ENCODE measurements around the gene MRTFA. TPM values are rescaled to one million over a fixed set of nuclear protein-coding genes. Genes with fewer than 3 reads are reported as not detected.
"Not testable (repeated sequence)": the region's sequence is repeated elsewhere in the genome, so short reads cannot be mapped to it uniquely, and the experiment has no call there.

The MRTFA gene
- total RNA-seq, 1 donor from 2014 or later, result 47.8 TPM

GRCh38 chr22:40542821-40543540 lies 93.5 kb downstream of the MRTFA start:
- no peaks in the 10 kb centered on the region for H3K9me3 Mint-ChIP-seq
- H3K27me3 Mint-ChIP-seq (ENCODE audit: insufficient read depth), result no peaks in the 10 kb centered on the region
- H3K27ac Mint-ChIP-seq, result no peak overlapping the region
- intact Hi-C loops (cut with micrococcal nuclease), result no loop called here
- no peak overlapping the region for H3K4me3 Mint-ChIP-seq
- H3K36me3 Mint-ChIP-seq (ENCODE audit: low read depth), result peaks cover 3% of the 10 kb centered on the region
- peaks cover 25% of the 10 kb centered on the region for H3K4me1 Mint-ChIP-seq (ENCODE audit: low read depth)
- DNase-seq (ENCODE audit: low spot score), result no peak

DNA sequence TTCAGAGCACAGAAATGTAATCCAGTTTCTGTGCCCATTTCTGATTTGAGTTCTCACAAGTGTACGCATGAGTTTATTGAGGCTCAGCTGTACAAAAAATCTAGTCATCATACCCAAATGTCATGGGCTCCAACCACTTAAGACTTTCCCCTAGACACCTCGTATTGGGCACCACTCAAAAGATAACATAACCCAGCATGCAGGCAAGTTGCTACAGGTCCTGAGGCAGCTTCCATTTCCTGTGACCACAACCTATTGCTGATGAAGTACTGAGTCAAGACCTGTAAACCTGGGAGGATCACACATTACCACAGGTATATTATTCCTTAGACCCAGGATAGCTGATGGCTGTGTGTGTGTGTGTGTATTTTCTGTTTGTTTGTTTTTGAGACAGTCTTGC lies 95.2 kb downstream of the MRTFA start:
- intact Hi-C loops (cut with micrococcal nuclease), result no loop called here
- H3K27me3 Mint-ChIP-seq (ENCODE audit: insufficient read depth), result no peaks in the 10 kb centered on the region
- no peak overlapping the region for H3K4me3 Mint-ChIP-seq
- DNase-seq (ENCODE audit: low spot score), result no peak
- H3K36me3 Mint-ChIP-seq (ENCODE audit: low read depth), result no peaks in the 10 kb centered on the region
- H3K4me1 Mint-ChIP-seq (ENCODE audit: low read depth), result peaks cover 25% of the 10 kb centered on the region
- no peaks in the 10 kb centered on the region for H3K9me3 Mint-ChIP-seq
- H3K27ac Mint-ChIP-seq, result no peak overlapping the region

DNA sequence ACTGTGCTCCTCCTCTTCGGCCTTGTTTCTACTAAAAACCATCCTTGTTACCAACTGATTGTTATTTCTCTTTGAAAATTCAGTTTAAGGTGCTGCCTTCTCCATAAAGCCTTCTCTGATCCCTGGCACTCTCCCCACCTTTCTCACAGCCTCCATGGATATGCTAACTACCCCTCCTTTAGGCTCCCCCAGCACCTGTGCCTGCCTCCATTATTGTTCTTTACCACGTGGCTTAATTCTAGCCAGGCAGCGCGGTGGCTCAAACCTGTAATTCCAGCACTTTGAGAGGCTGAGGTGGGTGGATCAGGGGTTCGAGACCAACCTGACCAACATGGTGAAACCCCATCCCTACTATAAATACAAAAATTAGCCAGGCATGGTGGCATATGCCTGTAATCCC lies 96.3 kb downstream of the MRTFA start:
- no peak for DNase-seq (ENCODE audit: low spot score)
- H3K9me3 Mint-ChIP-seq, result no peaks in the 10 kb centered on the region
- H3K27me3 Mint-ChIP-seq (ENCODE audit: insufficient read depth), result no peaks in the 10 kb centered on the region
- intact Hi-C loops (cut with micrococcal nuclease), result no loop called here
- H3K4me3 Mint-ChIP-seq, result no peak overlapping the region
- H3K36me3 Mint-ChIP-seq (ENCODE audit: low read depth), result no peaks in the 10 kb centered on the region
- no peak overlapping the region for H3K27ac Mint-ChIP-seq
- peaks cover 29% of the 10 kb centered on the region for H3K4me1 Mint-ChIP-seq (ENCODE audit: low read depth)

DNA sequence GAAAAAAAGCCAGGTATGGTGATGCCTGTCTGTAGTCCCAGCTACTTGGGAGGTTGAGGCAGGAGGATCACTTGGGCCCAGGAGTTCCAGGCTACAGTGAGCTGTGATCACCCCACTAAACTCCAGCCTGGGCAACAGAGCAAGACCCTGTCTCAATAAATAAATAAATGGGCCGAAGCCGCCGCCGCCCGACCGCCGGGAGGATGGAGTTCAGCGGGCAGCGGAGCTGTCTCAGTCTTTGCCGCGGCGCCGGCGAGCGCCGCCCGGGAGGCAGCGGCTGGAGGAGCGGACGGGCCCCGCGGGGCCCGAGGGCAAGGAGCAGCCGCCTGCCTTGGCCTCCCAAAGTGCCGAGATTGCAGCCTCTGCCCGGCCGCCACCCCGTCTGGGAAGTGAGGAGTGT lies 100.4 kb downstream of the MRTFA start:
- intact Hi-C loops (cut with micrococcal nuclease), result not testable (repeated sequence)
- H3K4me1 Mint-ChIP-seq (ENCODE audit: low read depth), result peaks cover 50% of the 10 kb centered on the region

GRCh38 chr22:40535642-40536041 lies 100.9 kb downstream of the MRTFA start:
- no peak overlapping the region for H3K4me3 Mint-ChIP-seq
- no peak for DNase-seq (ENCODE audit: low spot score)
- peak overlapping the region; percentile 82 for H3K27ac Mint-ChIP-seq
- no peaks in the 10 kb centered on the region for H3K9me3 Mint-ChIP-seq
- intact Hi-C loops (cut with micrococcal nuclease), result no loop called here
- no peaks in the 10 kb centered on the region for H3K27me3 Mint-ChIP-seq (ENCODE audit: insufficient read depth)
- peaks cover 4% of the 10 kb centered on the region for H3K36me3 Mint-ChIP-seq (ENCODE audit: low read depth)
- H3K4me1 Mint-ChIP-seq (ENCODE audit: low read depth), result peaks cover 48% of the 10 kb centered on the region

More for the DNA sequence above, 100.4 kb downstream of the MRTFA start:
- H3K9me3 Mint-ChIP-seq; H3K27me3 Mint-ChIP-seq (ENCODE audit: insufficient read depth); H3K36me3 Mint-ChIP-seq (ENCODE audit: low read depth); H3K4me3 Mint-ChIP-seq; DNase-seq (ENCODE audit: low spot score); H3K27ac Mint-ChIP-seq: not testable (repeated sequence)

DNA sequence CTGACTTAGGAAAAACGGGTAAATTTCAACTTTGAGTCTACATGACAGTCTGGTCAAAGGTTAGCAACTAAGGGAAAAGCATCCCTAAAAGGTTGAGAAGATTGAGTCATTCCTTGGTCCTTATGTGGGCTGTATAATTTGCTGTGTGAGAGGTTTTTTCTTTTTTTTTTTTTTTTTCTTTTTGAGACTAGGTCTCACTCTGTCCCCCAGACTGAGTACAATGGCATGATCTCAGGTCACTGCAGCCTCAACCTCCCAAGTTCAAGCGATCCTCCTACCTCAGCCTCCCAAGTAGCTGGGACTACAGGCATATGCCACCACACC lies 101.4 kb downstream of the MRTFA start:
- Mint-ChIP-seq H3K4me3 (peak overlapping the region; percentile 54), H3K4me1 (ENCODE audit: low read depth) (peaks cover 53% of the 10 kb centered on the region), H3K36me3 (ENCODE audit: low read depth) (peaks cover 4% of the 10 kb centered on the region), H3K27me3 (ENCODE audit: insufficient read depth) (no peaks in the 10 kb centered on the region), H3K9me3 (no peaks in the 10 kb centered on the region), H3K27ac (peak overlapping the region; percentile 82)
- DNase-seq (ENCODE audit: low spot score), result no peak
- intact Hi-C loops (cut with micrococcal nuclease), result no loop called here

GRCh38 chr22:40534379-40535188 lies 101.9 kb downstream of the MRTFA start:
- Mint-ChIP-seq H3K4me1 (ENCODE audit: low read depth) (peaks cover 59% of the 10 kb centered on the region), H3K4me3 (peak overlapping the region; percentile 54), H3K9me3 (no peaks in the 10 kb centered on the region), H3K27me3 (ENCODE audit: insufficient read depth) (no peaks in the 10 kb centered on the region), H3K27ac (peak overlapping the region; percentile 82), H3K36me3 (ENCODE audit: low read depth) (peaks cover 4% of the 10 kb centered on the region)
- no peak for DNase-seq (ENCODE audit: low spot score)
- intact Hi-C loops (cut with micrococcal nuclease), result loop anchor here (5.0 kb wide), 2 partner anchors 283 to 363 kb away; partner anchors contain the start of gene SLC25A17

DNA sequence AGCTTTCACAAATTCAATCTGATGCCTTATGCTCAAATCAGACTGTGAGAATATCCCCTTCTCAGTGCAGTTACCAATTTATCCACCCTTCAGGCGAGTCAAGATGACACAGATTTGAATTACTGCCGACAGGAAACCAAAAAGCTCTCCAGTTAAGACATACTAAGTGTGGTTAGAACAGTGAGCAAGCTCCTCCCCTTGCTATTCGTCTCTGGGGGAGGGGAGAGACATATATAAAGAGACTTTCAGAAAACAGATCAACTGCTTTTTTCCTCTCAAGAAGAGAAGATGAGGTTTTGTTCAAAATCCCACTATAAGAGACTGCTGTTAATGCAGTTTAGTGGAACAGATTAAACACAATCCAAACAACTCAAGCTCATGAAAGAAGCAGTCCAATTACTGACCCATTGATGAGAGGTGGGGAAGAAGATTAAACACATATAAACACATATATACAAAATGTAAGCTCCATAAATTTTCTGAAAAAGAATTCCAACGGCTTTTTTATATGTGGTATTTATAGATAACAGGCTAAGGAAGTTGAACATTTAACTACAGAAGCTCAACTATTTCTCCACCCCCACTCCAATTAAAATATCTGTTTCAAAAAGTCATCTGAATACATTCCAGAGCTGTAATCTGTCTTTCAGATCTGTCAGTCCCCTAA lies 102.7 kb downstream of the MRTFA start:
- peak; percentile 53 for DNase-seq (ENCODE audit: low spot score)
- H3K36me3 Mint-ChIP-seq (ENCODE audit: low read depth), result peaks cover 4% of the 10 kb centered on the region
- peaks cover 62% of the 10 kb centered on the region for H3K4me1 Mint-ChIP-seq (ENCODE audit: low read depth)
- peak overlapping the region; percentile 82 for H3K27ac Mint-ChIP-seq
- H3K4me3 Mint-ChIP-seq, result peak overlapping the region; percentile 84
- intact Hi-C loops (cut with micrococcal nuclease), result loop anchor here (2.0 to 5.0 kb wide), 8 partner anchors 15 to 559 kb away; partner anchors contain the start of genes EP300, MRTFA and SLC25A17
- H3K9me3 Mint-ChIP-seq, result no peaks in the 10 kb centered on the region
- H3K27me3 Mint-ChIP-seq (ENCODE audit: insufficient read depth), result no peaks in the 10 kb centered on the region

- DNase-seq (ENCODE audit: low spot score), result no peak
- no peaks in the 10 kb centered on the region for H3K9me3 Mint-ChIP-seq
- intact Hi-C loops (cut with micrococcal nuclease), result loop anchor here (2.0 to 5.0 kb wide), 8 partner anchors 13 to 561 kb away; partner anchors contain the start of genes EP300, MRTFA and SLC25A17
- H3K4me3 Mint-ChIP-seq, result peak overlapping the region; percentile 84
- peak overlapping the region; percentile 83 for H3K27ac Mint-ChIP-seq
- no peaks in the 10 kb centered on the region for H3K27me3 Mint-ChIP-seq (ENCODE audit: insufficient read depth)
- peaks cover 67% of the 10 kb centered on the region for H3K4me1 Mint-ChIP-seq (ENCODE audit: low read depth)
- H3K36me3 Mint-ChIP-seq (ENCODE audit: low read depth), result peaks cover 4% of the 10 kb centered on the region
These were observed 104.3 kb downstream of the MRTFA start for GRCh38 chr22:40531951-40532900.

GRCh38 chr22:40530391-40530790 lies 106.1 kb downstream of the MRTFA start:
- intact Hi-C loops (cut with micrococcal nuclease), result loop anchor here (5.0 kb wide), 2 partner anchors 287 to 367 kb away; partner anchors contain the start of gene SLC25A17
- H3K27me3 Mint-ChIP-seq (ENCODE audit: insufficient read depth); H3K9me3 Mint-ChIP-seq; H3K4me3 Mint-ChIP-seq; DNase-seq (ENCODE audit: low spot score); H3K27ac Mint-ChIP-seq; H3K36me3 Mint-ChIP-seq (ENCODE audit: low read depth): not testable (repeated sequence)
- H3K4me1 Mint-ChIP-seq (ENCODE audit: low read depth), result peaks cover 65% of the 10 kb centered on the region

DNA sequence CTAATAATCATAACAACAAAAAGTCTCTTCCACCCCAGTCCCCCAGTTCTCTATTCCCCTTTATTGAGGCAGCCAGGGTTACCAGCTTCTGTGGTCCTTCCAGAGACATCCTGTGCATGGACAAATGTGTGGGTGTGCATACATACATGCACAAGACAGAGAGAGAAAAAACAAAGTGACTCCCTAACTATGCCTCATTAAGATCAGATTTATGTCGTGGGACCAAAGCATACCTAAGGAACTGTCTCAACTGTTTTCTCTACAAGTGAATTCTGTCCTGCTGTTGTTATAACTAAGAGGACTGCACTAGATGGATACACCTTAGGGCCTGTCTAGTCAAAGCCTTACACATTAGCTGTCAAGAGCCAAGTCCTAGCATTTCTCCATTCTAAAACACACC lies 106.7 kb downstream of the MRTFA start:
- intact Hi-C loops (cut with micrococcal nuclease), result loop anchor here (5.0 kb wide), 2 partner anchors 287 to 367 kb away; partner anchors contain the start of gene SLC25A17
- H3K4me3 Mint-ChIP-seq, result no peak overlapping the region

GRCh38 chr22:40526960-40527359 lies 109.6 kb downstream of the MRTFA start:
- Mint-ChIP-seq H3K36me3 (ENCODE audit: low read depth) (peaks cover 3% of the 10 kb centered on the region), H3K4me1 (ENCODE audit: low read depth) (peaks cover 31% of the 10 kb centered on the region), H3K27ac (peak overlapping the region; percentile 45), H3K4me3 (no peak overlapping the region), H3K9me3 (no peaks in the 10 kb centered on the region), H3K27me3 (ENCODE audit: insufficient read depth) (no peaks in the 10 kb centered on the region)
- intact Hi-C loops (cut with micrococcal nuclease), result no loop called here
- no peak for DNase-seq (ENCODE audit: low spot score)

More for the DNA sequence above, 106.7 kb downstream of the MRTFA start:
- H3K9me3 Mint-ChIP-seq, result no peaks in the 10 kb centered on the region
- H3K4me1 Mint-ChIP-seq (ENCODE audit: low read depth), result peaks cover 59% of the 10 kb centered on the region
- no peak overlapping the region for H3K27ac Mint-ChIP-seq
- no peak for DNase-seq (ENCODE audit: low spot score)
- no peaks in the 10 kb centered on the region for H3K27me3 Mint-ChIP-seq (ENCODE audit: insufficient read depth)
- peaks cover 7% of the 10 kb centered on the region for H3K36me3 Mint-ChIP-seq (ENCODE audit: low read depth)
